ENCODE data around the gene MYL7.

- no peak for TF ChIP-seq CTCF (IDR thresholded peaks at IDR 0.05; ENCODE audit: low read depth, low read length)
- TF ChIP-seq POLR2A (IDR thresholded peaks at IDR 0.05; ENCODE audit: extremely low read depth, insufficient read length) = no peak
- no peak for TF ChIP-seq MYC (IDR thresholded peaks at IDR 0.05; ENCODE audit: low read depth, low read length)
- no peak for TF ChIP-seq MAX (IDR thresholded peaks at IDR 0.05; ENCODE audit: low read depth, low read length)
These were observed 24.9 kb downstream of the MYL7 start for GRCh38 chr7:44116087-44116788.
